Right kidney (tissue), 9 donors: ENCODE measurements around the gene OIT3.

Source experiments
- DNase-seq: peaks from one replicate; pipeline ENCODE4 v3.0.0-alpha.2; 2016
- long read RNA-seq, 8 donors: transcript quantifications; one replicate each; lab custom pipeline, GENCODE V29; 2026

OIT3 gene
- long read RNA-seq, donor 1: 0 reads
- long read RNA-seq, donor 2: 0 reads
- long read RNA-seq, donor 3: 0 reads
- long read RNA-seq, donor 4, partial matches to known transcripts: 0 of 1 reads
- long read RNA-seq, donor 4, other reads (novel, unspliced or antisense): 0 of 1 reads
- long read RNA-seq, donor 5, partial matches to known transcripts: 0 of 1 reads
- long read RNA-seq, donor 5, other reads (novel, unspliced or antisense): 0 of 1 reads
- long read RNA-seq, donor 6: 0 reads
- long read RNA-seq, donor 7, partial matches to known transcripts: 37 of 38 reads
- long read RNA-seq, donor 7, other reads (novel, unspliced or antisense): 0 of 38 reads
- long read RNA-seq, donor 8, partial matches to known transcripts: 0 of 1 reads
- long read RNA-seq, donor 8, other reads (novel, unspliced or antisense): 0 of 1 reads

GRCh38 chr10:72893136-72893798, at the start of gene OIT3:
OIT3 (plus strand) TSS chr10:72893739; CDS start chr10:72893799, 60 bp downstream.
- DNase-seq: no peak

GRCh38 chr10:72846238-72846637, 47.3 kb upstream of the OIT3 start:
- no peak for DNase-seq

- DNase-seq: no peak
These were observed 45.9 kb upstream of the OIT3 start for GRCh38 chr10:72847681-72848080.

- no peak for DNase-seq
These were observed 42.7 kb upstream of the OIT3 start for GRCh38 chr10:72850861-72851260.

GRCh38 chr10:72851509-72851908, 42.0 kb upstream of the OIT3 start:
- no peak for DNase-seq

GRCh38 chr10:72852508-72852907, 41.0 kb upstream of the OIT3 start:
- no peak for DNase-seq

GRCh38 chr10:72855129-72855528, 38.4 kb upstream of the OIT3 start:
- no peak for DNase-seq

GRCh38 chr10:72855790-72856189, 37.7 kb upstream of the OIT3 start:
- DNase-seq: no peak

- DNase-seq: no peak
These were observed 35.5 kb upstream of the OIT3 start for GRCh38 chr10:72858067-72858466.

GRCh38 chr10:72862957-72863356, 30.6 kb upstream of the OIT3 start:
- no peak for DNase-seq

GRCh38 chr10:72875250-72876055, 18.1 kb upstream of the OIT3 start:
- DNase-seq: no peak

- no peak for DNase-seq
These were observed 14.3 kb upstream of the OIT3 start for GRCh38 chr10:72879245-72879644.

- no peak for DNase-seq
These were observed 12.2 kb upstream of the OIT3 start for GRCh38 chr10:72881291-72881690.

- DNase-seq: no peak
These were observed 9.7 kb upstream of the OIT3 start for GRCh38 chr10:72883861-72884260.

GRCh38 chr10:72885953-72886352, 7.6 kb upstream of the OIT3 start:
- DNase-seq: no peak

GRCh38 chr10:72886621-72887020, 6.9 kb upstream of the OIT3 start:
- DNase-seq: no peak

GRCh38 chr10:72887043-72887442, 6.5 kb upstream of the OIT3 start:
- no peak for DNase-seq

- no peak for DNase-seq
These were observed 5.3 kb upstream of the OIT3 start for GRCh38 chr10:72888151-72888638.

GRCh38 chr10:72889391-72889831, 4.1 kb upstream of the OIT3 start:
- no peak for DNase-seq

GRCh38 chr10:72890086-72890485, 3.5 kb upstream of the OIT3 start:
- DNase-seq: no peak

- DNase-seq: no peak
These were observed 1.8 kb downstream of the OIT3 start for GRCh38 chr10:72895236-72895850.

GRCh38 chr10:72898616-72899015, 5.1 kb downstream of the OIT3 start:
- DNase-seq: no peak
